SIG-M5 (cell line): ENCODE results near the gene CDRT15L2.
"Not testable (repeated sequence)": the region's sequence is repeated elsewhere in the genome, so short reads cannot be mapped to it uniquely, and the experiment has no call there.

Source experiments
- DNase-seq: peaks from one replicate; lab custom pipeline; 2025; lab: John Stamatoyannopoulos, UW

CDRT15L2 gene

DNA sequence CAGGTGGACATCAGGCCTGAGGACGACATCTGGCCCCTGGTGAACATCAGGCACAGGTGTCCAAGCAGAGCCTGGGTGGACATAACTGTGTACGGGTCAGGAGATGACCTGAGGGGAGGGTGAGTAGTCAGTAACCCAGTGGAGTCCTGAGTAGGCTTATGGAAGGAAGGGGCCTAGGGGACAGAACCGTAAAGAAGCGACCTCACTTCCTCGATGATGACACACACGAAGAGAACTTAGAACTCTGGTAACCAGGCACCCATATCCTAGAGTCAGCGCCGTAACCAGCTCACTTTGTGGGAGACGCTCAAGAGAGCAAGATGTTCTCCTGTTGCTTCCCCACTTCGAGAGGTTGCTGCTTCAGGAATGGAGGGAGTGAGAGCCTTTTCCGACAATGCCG, at the start of gene CDRT15L2:
Gene CDRT15L2, plus strand, starts transcription at position 301 of the 400 bp plus-strand sequence. Its CDS starts 20 bp downstream, at position 321.
- DNase-seq: not testable (repeated sequence)

GRCh38 chr17:20530104-20530503, 49.4 kb upstream of the CDRT15L2 start:
- not testable (repeated sequence) for DNase-seq

DNA sequence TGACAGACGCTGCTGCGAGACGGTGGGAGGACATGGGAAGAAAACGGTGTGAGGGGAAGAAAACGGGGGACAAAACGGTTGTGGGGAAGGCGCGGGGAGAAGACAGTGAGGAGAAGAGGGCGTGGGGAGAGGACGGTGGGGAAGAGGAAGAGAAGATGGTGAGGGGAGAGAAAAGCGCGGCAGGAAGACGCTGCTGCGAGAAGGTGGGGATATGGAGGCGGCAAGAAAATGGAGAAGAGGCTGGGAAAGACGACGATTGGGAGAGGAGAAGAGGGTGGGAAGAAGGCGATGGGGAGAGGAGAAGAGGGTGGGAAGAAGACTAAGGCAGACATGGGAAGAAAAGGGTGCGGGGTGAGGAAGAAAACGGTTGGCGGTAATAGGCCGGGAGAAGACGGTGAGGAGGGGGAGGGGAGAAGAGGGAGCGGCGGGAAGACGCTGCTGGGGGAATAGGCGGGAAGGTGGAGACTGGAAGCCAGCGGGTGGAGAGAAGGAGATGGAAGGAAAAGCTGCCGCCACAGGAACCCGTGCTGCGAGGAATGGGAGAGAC, 46.9 kb upstream of the CDRT15L2 start:
- DNase-seq: not testable (repeated sequence)

GRCh38 chr17:20533206-20533605, 46.3 kb upstream of the CDRT15L2 start:
- not testable (repeated sequence) for DNase-seq

DNA sequence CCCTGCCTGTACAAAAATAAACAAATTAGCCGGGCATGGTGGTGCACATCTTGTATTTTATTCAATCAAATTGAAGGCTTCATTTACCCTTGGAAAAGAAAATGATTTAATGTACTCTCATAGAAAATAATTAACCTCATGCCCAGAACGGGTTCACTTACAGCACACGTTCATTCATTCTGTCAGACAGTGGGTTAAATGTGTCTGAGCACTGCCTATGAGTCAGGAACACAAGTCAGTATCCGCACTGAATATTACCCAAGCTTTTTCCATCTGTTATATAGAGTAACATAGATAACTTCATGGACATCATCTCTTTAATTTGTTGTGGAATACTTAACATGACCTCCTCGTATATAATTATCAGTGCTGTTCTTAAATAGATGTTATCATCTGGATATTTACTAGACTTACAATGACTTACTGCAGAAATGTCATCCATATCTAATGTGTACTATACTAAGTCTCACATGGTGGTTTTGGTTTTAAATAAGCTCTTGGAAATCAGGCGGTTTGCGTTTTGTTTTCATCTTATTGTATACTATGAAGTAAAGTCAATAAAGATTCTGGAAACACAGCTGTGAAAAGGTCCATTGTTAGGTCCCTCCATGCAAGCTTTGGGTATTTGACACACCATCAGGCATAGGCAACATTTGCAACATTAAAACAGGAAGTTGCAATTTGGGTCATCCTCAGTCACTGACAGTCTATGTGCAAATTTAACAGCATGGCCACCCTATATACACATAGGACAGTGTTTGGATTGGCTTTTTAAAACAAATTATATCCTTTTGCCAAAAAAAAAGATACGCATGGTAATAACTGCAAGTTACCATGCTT, 44.6 kb upstream of the CDRT15L2 start:
- DNase-seq: not testable (repeated sequence)

- not testable (repeated sequence) for DNase-seq
Measured at GRCh38 chr17:20540414-20540813, 39.1 kb upstream of the CDRT15L2 start.

- DNase-seq: not testable (repeated sequence)
Measured at GRCh38 chr17:20540865-20541264, 38.7 kb upstream of the CDRT15L2 start.

- not testable (repeated sequence) for DNase-seq
Measured at GRCh38 chr17:20541853-20542546, 37.5 kb upstream of the CDRT15L2 start.

DNA sequence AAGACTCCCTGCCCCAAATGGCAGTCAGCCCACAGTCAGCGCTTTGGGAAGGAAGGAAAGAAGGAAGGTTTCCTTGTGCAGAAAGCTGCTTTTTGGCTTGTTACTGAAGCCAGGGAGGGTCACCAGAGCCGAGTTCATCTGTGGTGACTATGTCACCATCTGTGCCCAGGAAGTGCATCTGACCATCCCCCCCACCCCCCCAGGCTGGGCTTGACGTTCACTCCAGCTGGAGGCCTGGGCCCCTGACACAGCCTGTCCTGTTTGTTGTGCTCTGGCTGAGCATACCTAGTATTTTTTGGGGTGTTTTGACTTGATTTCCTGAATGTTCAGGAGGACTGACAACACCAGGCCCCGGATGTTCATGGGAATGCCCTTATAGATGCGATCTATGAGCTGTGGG, 31.6 kb upstream of the CDRT15L2 start:
- DNase-seq: not testable (repeated sequence)

DNA sequence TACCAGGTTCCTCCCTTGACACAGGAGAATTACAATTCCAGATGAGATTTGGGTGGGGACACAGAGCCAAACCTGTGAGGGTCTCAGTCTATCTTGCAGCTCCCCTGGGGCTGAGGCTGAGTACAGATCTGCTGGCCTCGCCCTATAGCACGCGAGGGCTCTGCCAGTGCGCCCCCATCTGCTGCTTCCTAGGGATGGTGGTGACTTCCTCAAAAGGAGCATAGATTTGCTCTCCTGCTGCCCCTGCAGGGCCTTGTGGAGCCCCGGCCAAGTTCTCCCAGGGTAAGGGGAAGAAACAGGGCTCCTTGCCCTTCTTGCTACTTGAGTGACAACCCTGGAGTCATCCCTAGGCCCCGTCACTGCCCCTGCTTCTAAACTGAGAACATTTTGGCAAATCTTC, 26.6 kb upstream of the CDRT15L2 start:
- DNase-seq: not testable (repeated sequence)

GRCh38 chr17:20554728-20555127, 24.8 kb upstream of the CDRT15L2 start:
- not testable (repeated sequence) for DNase-seq

- DNase-seq: not testable (repeated sequence)
Measured at GRCh38 chr17:20555135-20556010, 24.2 kb upstream of the CDRT15L2 start.

- DNase-seq: not testable (repeated sequence)
Measured at GRCh38 chr17:20558096-20558495, 21.4 kb upstream of the CDRT15L2 start.

GRCh38 chr17:20559018-20559417, 20.5 kb upstream of the CDRT15L2 start:
- DNase-seq: not testable (repeated sequence)

DNA sequence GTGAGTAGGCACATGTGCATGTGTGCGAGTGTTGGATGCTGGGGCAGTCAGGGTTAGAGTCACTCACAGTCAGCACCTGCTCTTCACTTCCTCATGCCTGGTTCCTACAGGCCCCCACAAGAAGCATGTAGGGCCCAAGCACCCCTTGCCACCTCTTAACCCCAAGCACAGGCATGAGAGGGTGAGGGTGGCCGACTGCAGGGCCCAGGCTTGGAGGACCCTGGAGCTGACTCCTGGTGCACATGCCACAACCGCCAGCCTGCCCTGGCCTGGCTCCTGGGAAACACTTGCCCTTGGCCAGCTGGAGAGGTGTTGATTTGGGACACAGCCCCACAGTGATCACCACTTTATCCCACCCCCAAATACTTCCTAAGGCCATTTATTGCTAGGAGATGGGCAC, 16.9 kb upstream of the CDRT15L2 start:
- DNase-seq: no peak

- not testable (repeated sequence) for DNase-seq
Measured at GRCh38 chr17:20565245-20565644, 14.3 kb upstream of the CDRT15L2 start.

DNA sequence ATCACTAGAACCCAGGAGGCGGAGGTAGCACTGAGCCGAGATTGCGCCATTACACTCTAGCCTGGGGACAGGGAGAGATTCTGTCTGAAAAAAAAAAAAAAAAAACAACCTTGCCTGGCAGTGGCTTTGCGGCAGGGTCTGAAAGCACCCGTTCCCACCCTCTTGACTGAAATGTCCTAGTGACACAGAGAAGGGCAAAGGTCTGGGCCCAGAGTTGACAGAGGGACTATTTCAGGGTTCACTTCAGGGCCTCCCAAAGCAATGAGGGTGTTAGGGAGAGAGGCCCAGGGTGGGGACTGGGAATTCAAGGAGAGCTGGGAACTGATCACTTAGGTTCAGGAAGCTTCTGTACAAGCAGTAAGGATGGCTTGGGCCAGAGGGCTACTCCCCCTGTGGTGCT, 13.8 kb upstream of the CDRT15L2 start:
- DNase-seq: no peak

DNA sequence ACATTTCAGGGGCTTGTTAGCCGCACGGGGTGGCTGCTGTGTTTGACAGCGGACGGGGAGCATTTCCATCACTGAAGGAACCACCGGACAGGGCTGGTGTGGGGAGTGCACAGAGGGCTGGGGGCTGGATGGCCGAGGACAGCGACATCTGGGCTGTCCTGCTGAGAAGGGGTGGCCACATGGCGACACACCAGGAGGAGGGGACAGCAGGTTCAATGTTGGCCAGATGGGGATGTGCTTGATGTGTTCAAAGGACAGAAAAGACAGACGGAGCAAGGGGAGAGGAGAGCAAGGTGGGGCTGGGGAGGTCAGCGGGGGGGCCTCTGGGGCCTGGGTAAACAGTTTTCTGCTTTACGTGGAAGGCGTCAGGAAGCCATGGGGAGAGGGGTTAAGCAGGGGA, 12.8 kb upstream of the CDRT15L2 start:
- DNase-seq: not testable (repeated sequence)

DNA sequence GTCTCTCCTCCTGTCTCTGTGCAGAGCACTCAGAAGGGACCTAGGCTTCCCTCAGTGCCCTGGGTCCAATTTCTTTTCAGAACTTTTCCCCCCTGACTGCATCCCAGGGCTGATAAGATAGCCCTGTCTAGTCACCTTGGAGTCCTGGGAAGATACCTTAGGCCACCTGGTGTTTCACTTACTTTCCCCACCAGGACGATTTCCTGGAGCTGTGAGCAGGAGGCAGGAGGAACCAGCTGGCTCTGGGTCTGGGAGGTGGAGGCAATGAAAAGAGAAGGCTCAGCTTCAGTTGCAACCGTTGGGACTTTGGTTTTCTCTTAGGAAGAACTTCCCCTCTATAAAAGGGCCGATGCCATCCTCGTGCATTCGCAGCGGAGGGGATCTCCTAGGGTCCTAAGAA, 12.1 kb upstream of the CDRT15L2 start:
- not testable (repeated sequence) for DNase-seq

GRCh38 chr17:20568604-20569003, 10.9 kb upstream of the CDRT15L2 start:
- not testable (repeated sequence) for DNase-seq

- not testable (repeated sequence) for DNase-seq
Measured at GRCh38 chr17:20571653-20572052, 7.9 kb upstream of the CDRT15L2 start.

GRCh38 chr17:20573216-20573615, 6.3 kb upstream of the CDRT15L2 start:
- DNase-seq: not testable (repeated sequence)
